ENCODE results near the gene PDHB. TPM values are rescaled to one million over a fixed set of nuclear protein-coding genes. Genes with fewer than 3 reads are reported as not detected.

Gene PDHB
- total RNA-seq, 2 experiments from 2014 or later, result 31.1 to 31.5 TPM

- Histone ChIP-seq H3K27ac (ENCODE audit: low read depth in 1 of 2, low read length in 2 of 2) (no peak overlapping the region), H3K9me3 (ENCODE audit: control insufficient read depth in 1 of 2, insufficient read depth in 1 of 2, low read length in 2 of 2) (no peaks in the 10 kb centered on the region), H3K27me3 (ENCODE audit: control insufficient read depth in 1 of 2, insufficient read depth in 2 of 2, low read length in 2 of 2) (no peaks in the 10 kb centered on the region), H3K36me3 (ENCODE audit: insufficient read depth, low read length) (no peaks in the 10 kb centered on the region), H3K4me3 (ENCODE audit: low read length) (no peak overlapping the region), H3K4me1 (ENCODE audit: insufficient read depth, low read length) (peaks cover 4% of the 10 kb centered on the region)
- no peak overlapping the region for H3K4me3 Mint-ChIP-seq
- no peak for TF ChIP-seq CTCF (IDR thresholded peaks at IDR 0.05)
- ATAC-seq (ENCODE audit: poor library complexity), result no peak
- CTCF ChIA-PET, result no interaction called here
- no peaks in the 10 kb centered on the region for H3K36me3 Mint-ChIP-seq (ENCODE audit: low read depth)
- intact Hi-C loops (cut with DNase I, micrococcal nuclease), result no loop called here
- no peak overlapping the region for H3K27ac Mint-ChIP-seq
- POLR2A ChIA-PET, result no interaction called here
- peaks cover 13% of the 10 kb centered on the region for H3K4me1 Mint-ChIP-seq (ENCODE audit: low read depth)
- DNase-seq, result no peak
- H3K9me3 Mint-ChIP-seq, result no peaks in the 10 kb centered on the region
- H3K27me3 Mint-ChIP-seq, result no peaks in the 10 kb centered on the region
Observed at GRCh38 chr3:58478781-58479180, 45.1 kb upstream of the PDHB start.

- no peak overlapping the region for H3K27ac ChIP-seq (ENCODE audit: low read depth in 1 of 2, low read length in 2 of 2)
- no peaks in the 10 kb centered on the region for H3K36me3 ChIP-seq (ENCODE audit: insufficient read depth, low read length)
- no peaks in the 10 kb centered on the region for H3K9me3 ChIP-seq (ENCODE audit: control insufficient read depth in 1 of 2, insufficient read depth in 1 of 2, low read length in 2 of 2)
- H3K27ac Mint-ChIP-seq, result no peak overlapping the region
- ChIA-PET POLR2A (no interaction called here), CTCF (interaction anchor here (0.6 kb wide), 1 partner anchor 126 kb away, joined by 3 read pairs; no protein-coding TSS in a partner anchor)
- H3K36me3 Mint-ChIP-seq (ENCODE audit: low read depth), result no peaks in the 10 kb centered on the region
- H3K4me1 ChIP-seq (ENCODE audit: insufficient read depth, low read length), result peaks cover 29% of the 10 kb centered on the region
- H3K27me3 Mint-ChIP-seq, result no peaks in the 10 kb centered on the region
- no peak for ATAC-seq (ENCODE audit: poor library complexity)
- peaks cover 24% of the 10 kb centered on the region for H3K4me1 Mint-ChIP-seq (ENCODE audit: low read depth)
- no peaks in the 10 kb centered on the region for H3K9me3 Mint-ChIP-seq
- DNase-seq, result no peak
- no peaks in the 10 kb centered on the region for H3K27me3 ChIP-seq (ENCODE audit: control insufficient read depth in 1 of 2, insufficient read depth in 2 of 2, low read length in 2 of 2)
- no peak overlapping the region for H3K4me3 Mint-ChIP-seq
- H3K4me3 ChIP-seq (ENCODE audit: low read length), result no peak overlapping the region
- intact Hi-C loops (cut with DNase I, micrococcal nuclease), result no loop called here
- TF ChIP-seq CTCF (IDR thresholded peaks at IDR 0.05), result no peak
Observed at GRCh38 chr3:58474967-58475578, 41.4 kb upstream of the PDHB start.

GRCh38 chr3:58474348-58474911 is 40.8 kb upstream of the PDHB start:
- no peak overlapping the region for H3K27ac ChIP-seq (ENCODE audit: low read depth in 1 of 2, low read length in 2 of 2)
- no peaks in the 10 kb centered on the region for H3K36me3 ChIP-seq (ENCODE audit: insufficient read depth, low read length)
- DNase-seq, result peak in 3 of 14 experiments; percentile 21 to 43 (median 36)
- H3K36me3 Mint-ChIP-seq (ENCODE audit: low read depth), result no peaks in the 10 kb centered on the region
- H3K27me3 Mint-ChIP-seq, result no peaks in the 10 kb centered on the region
- no peaks in the 10 kb centered on the region for H3K27me3 ChIP-seq (ENCODE audit: control insufficient read depth in 1 of 2, insufficient read depth in 2 of 2, low read length in 2 of 2)
- no peak overlapping the region for H3K27ac Mint-ChIP-seq
- CTCF ChIA-PET, result interaction anchor here (0.5 kb wide), 1 partner anchor 168 kb away, joined by 3 read pairs; the partner anchor contains the start of genes HTD2 and RPP14
- H3K4me1 Mint-ChIP-seq (ENCODE audit: low read depth), result peaks cover 24% of the 10 kb centered on the region
- H3K9me3 ChIP-seq (ENCODE audit: control insufficient read depth in 1 of 2, insufficient read depth in 1 of 2, low read length in 2 of 2), result no peaks in the 10 kb centered on the region
- no peak for ATAC-seq (ENCODE audit: poor library complexity)
- intact Hi-C loops (cut with DNase I, micrococcal nuclease), result no loop called here
- no peaks in the 10 kb centered on the region for H3K9me3 Mint-ChIP-seq
- H3K4me3 Mint-ChIP-seq, result no peak overlapping the region
- peaks cover 29% of the 10 kb centered on the region for H3K4me1 ChIP-seq (ENCODE audit: insufficient read depth, low read length)
- no peak for TF ChIP-seq CTCF (IDR thresholded peaks at IDR 0.05)
- H3K4me3 ChIP-seq (ENCODE audit: low read length), result no peak overlapping the region
- POLR2A ChIA-PET, result interaction anchor here (0.6 kb wide), 1 partner anchor 9 kb away, joined by 3 read pairs; no protein-coding TSS in a partner anchor
